Mesenchymal stem cell (in vitro differentiated cells and primary cell): ENCODE results near the gene ELF3.

ENCODE experiments used
- DNase-seq: peaks from one replicate; pipeline ENCODE4 v3.0.0-alpha.2; 2013
- H2AFZ ChIP-seq: one replicate; pipeline ENCODE4 v1.6.1; 2013; ENCODE audit warnings: low read depth, mild to moderate bottlenecking, control low read depth, inconsistent platforms, low read length, moderate library complexity
- H2AK5ac ChIP-seq: 2 replicates; pipeline ENCODE4 v1.6.1; 2013; ENCODE audit warnings: low read length, moderate library complexity, mild to moderate bottlenecking, inconsistent platforms; ENCODE audit not compliant: severe bottlenecking
- H2BK120ac ChIP-seq: one replicate; pipeline ENCODE4 v1.6.1; 2013; ENCODE audit warnings: low read depth, mild to moderate bottlenecking, inconsistent platforms, low read length, moderate library complexity
- H2BK12ac ChIP-seq, 2 experiments: one replicate each; pipeline ENCODE4 v1.6.1; 2013; ENCODE audit warnings: inconsistent platforms in 2 of 2, low read length in 2 of 2, mild to moderate bottlenecking in 2 of 2, moderate library complexity in 2 of 2, control low read depth in 1 of 2
- H2BK15ac ChIP-seq: one replicate; pipeline ENCODE4 v1.6.1; 2013; ENCODE audit warnings: mild to moderate bottlenecking, low read depth, inconsistent platforms; ENCODE audit not compliant: poor library complexity, severe bottlenecking
- H2BK5ac ChIP-seq: 2 replicates; pipeline ENCODE4 v1.6.1; 2013; ENCODE audit warnings: low read depth, mild to moderate bottlenecking, low read length, control low read depth, inconsistent platforms; ENCODE audit not compliant: poor library complexity, severe bottlenecking
- H3K14ac ChIP-seq, 2 experiments: one replicate each; pipeline ENCODE4 v1.6.1; 2013; ENCODE audit warnings: inconsistent platforms in 2 of 2, low read length in 2 of 2, control low read depth in 1 of 2, mild to moderate bottlenecking in 1 of 2, moderate library complexity in 1 of 2
- H3K18ac ChIP-seq, 2 experiments: one replicate each; pipeline ENCODE4 v1.6.1; 2013; ENCODE audit warnings: inconsistent platforms in 2 of 2, low read length in 2 of 2, control low read depth in 1 of 2, low read depth in 1 of 2, mild to moderate bottlenecking in 1 of 2
- H3K23ac ChIP-seq, 2 experiments: one replicate each; pipeline ENCODE4 v1.6.1; 2013; ENCODE audit warnings: inconsistent platforms in 2 of 2, low read length in 2 of 2, mild to moderate bottlenecking in 2 of 2, moderate library complexity in 2 of 2, control low read depth in 1 of 2
- H3K27ac ChIP-seq: 2 replicates; pipeline ENCODE4 v1.5.1; 2013; ENCODE audit warnings: mild to moderate bottlenecking, moderate library complexity, low read length, control low read depth, inconsistent platforms; ENCODE audit not compliant: poor library complexity, severe bottlenecking
- H3K27me3 ChIP-seq, 2 experiments: 2 replicates each; pipeline versions ENCODE4 v1.6.1 to v1.7.0; 2013; ENCODE audit warnings: low read length in 2 of 2, mild to moderate bottlenecking in 2 of 2, moderate library complexity in 2 of 2, control low read depth in 1 of 2, inconsistent platforms in 1 of 2; ENCODE audit not compliant: control insufficient read depth in 1 of 2, insufficient read depth in 1 of 2
- H3K36me3 ChIP-seq, 2 experiments: 2 replicates each; pipeline versions ENCODE4 v1.6.1 to v1.7.0; 2013; ENCODE audit warnings: low read length in 2 of 2, control low read depth in 1 of 2, inconsistent platforms in 1 of 2, low read depth in 1 of 2, mild to moderate bottlenecking in 1 of 2; ENCODE audit not compliant: insufficient read depth in 2 of 2, control insufficient read depth in 1 of 2
- H3K4ac ChIP-seq, 2 experiments: one replicate each; pipeline ENCODE4 v1.6.1; 2013; ENCODE audit warnings: inconsistent platforms in 2 of 2, low read length in 2 of 2, mild to moderate bottlenecking in 2 of 2, moderate library complexity in 2 of 2, control low read depth in 1 of 2, low read depth in 1 of 2
- H3K4me1 ChIP-seq: 2 replicates; pipeline ENCODE4 v1.6.1; 2013; ENCODE audit warnings: low read depth, low read length, control low read depth; ENCODE audit not compliant: control insufficient read depth, insufficient read depth
- H3K4me2 ChIP-seq: 2 replicates; pipeline ENCODE4 v1.6.1; 2013; ENCODE audit warnings: low read length, mild to moderate bottlenecking, inconsistent platforms; ENCODE audit not compliant: poor library complexity, severe bottlenecking
- H3K4me3 ChIP-seq, 2 experiments: 2 replicates each; pipeline versions ENCODE4 v1.5.1 to v1.7.0; 2013; ENCODE audit warnings: low read length in 2 of 2, mild to moderate bottlenecking in 2 of 2, control low read depth in 1 of 2, low read depth in 1 of 2; ENCODE audit not compliant: insufficient read depth in 1 of 2
- H3K79me1 ChIP-seq: replicated peaks from 2 replicates; pipeline ENCODE4 v1.6.1; 2013; ENCODE audit warnings: mild to moderate bottlenecking, control low read depth, low read length, inconsistent platforms; ENCODE audit not compliant: poor library complexity, severe bottlenecking
- H3K9ac ChIP-seq: 2 replicates; pipeline ENCODE4 v1.7.0; 2013; ENCODE audit warnings: mild to moderate bottlenecking, low read length, moderate library complexity
- H3K9me3 ChIP-seq: 2 replicates; pipeline ENCODE4 v1.7.0; 2013; ENCODE audit warnings: mild to moderate bottlenecking, low read length; ENCODE audit not compliant: control insufficient read depth
- H4K8ac ChIP-seq: one replicate; pipeline ENCODE4 v1.6.1; 2013; ENCODE audit warnings: inconsistent platforms, mild to moderate bottlenecking, low read length, moderate library complexity
- H4K91ac ChIP-seq: one replicate; pipeline ENCODE4 v1.6.1; 2013; ENCODE audit warnings: mild to moderate bottlenecking, low read length, inconsistent platforms
- WGBS: methylation state at CpG from one replicate; pipeline ENCODE4 v1.1.7; 2013; ENCODE audit warnings: mixed read lengths; 5-methylcytosine and 5-hydroxymethylcytosine counted together

Gene ELF3

GRCh38 chr1:202034683-202035462 is 24.5 kb downstream of the ELF3 start:
- peak; percentile 97 for DNase-seq
- Histone ChIP-seq H3K4me2 (peak overlapping the region; percentile 38), H2AFZ (no peak overlapping the region), H3K9me3 (no peaks in the 10 kb centered on the region), H2BK120ac (no peak overlapping the region), H3K23ac (no peak overlapping the region), H3K18ac (peak overlapping the region; percentile 46 to 93), H2BK15ac (no peak overlapping the region), H2BK5ac (peak overlapping the region; percentile 94), H3K4ac (peak overlapping the region in 1 of 2 experiments; percentile 19), H2AK5ac (no peak overlapping the region), H3K4me3 (no peak overlapping the region), H3K14ac (no peak overlapping the region), H3K79me1 (no peaks in the 10 kb centered on the region), H4K8ac (peak overlapping the region; percentile 5), H3K9ac (peak overlapping the region; percentile 62), H3K4me1 (peaks cover 14% of the 10 kb centered on the region), H2BK12ac (peak overlapping the region in 1 of 2 experiments; percentile 97), H3K36me3 (no peaks in the 10 kb centered on the region), H3K27ac (peak overlapping the region; percentile 92), H3K27me3 (no peaks in the 10 kb centered on the region), H4K91ac (peak overlapping the region; percentile 15)
- WGBS = 25% methylated on average over 16 of the region's 20 CpGs

DNA sequence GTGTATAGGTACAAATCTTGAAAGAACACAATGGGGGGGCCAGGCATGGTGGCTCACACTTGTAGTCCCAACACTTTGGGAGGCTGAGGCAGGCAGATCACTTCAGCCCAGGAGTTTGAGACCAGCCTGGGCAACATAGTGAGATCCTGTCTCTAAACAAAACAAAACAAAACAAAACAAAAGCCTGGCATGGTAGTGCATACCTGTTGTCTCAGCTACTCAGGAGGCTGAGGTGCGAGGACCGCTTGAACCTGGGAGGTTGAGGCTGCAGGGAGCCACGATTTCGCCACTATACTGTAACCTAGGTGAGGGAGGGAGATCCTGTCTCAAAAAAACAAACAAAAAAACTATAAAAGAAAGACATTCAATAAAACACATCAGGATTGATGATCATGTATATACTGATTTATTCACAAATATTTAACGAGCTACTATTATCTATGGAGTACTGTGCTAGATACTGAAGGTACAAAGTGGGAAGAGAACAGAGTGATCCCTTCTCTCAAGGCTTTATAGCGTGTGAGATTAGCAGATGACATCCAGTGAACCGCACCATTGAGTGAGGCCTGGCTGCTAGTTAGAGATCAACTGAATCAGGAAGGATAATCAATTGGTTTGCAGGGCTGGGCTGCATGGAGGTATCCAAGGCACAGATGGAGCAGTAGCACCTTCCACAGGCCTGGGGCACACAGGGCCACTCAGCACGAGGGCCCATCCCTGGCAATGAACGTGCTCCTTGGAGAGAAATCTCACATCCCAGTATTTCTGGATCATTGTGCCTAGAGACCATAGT is 26.4 kb downstream of the ELF3 start:
- 96% methylated on average over 7 of the region's 9 CpGs for WGBS
- Histone ChIP-seq H2BK120ac (no peak overlapping the region), H3K23ac (no peak overlapping the region), H2AFZ (no peak overlapping the region), H3K14ac (no peak overlapping the region), H3K9ac (no peak overlapping the region), H2BK12ac (no peak overlapping the region), H3K79me1 (no peaks in the 10 kb centered on the region), H4K8ac (no peak overlapping the region), H3K18ac (no peak overlapping the region), H3K4me2 (no peak overlapping the region), H3K27me3 (no peaks in the 10 kb centered on the region), H3K36me3 (no peaks in the 10 kb centered on the region), H2AK5ac (peak overlapping the region; percentile 55), H2BK5ac (no peak overlapping the region), H3K4me1 (peaks cover 14% of the 10 kb centered on the region), H3K27ac (no peak overlapping the region), H3K9me3 (no peaks in the 10 kb centered on the region), H2BK15ac (no peak overlapping the region), H4K91ac (no peak overlapping the region), H3K4me3 (no peak overlapping the region), H3K4ac (no peak overlapping the region)
- no peak for DNase-seq

DNA sequence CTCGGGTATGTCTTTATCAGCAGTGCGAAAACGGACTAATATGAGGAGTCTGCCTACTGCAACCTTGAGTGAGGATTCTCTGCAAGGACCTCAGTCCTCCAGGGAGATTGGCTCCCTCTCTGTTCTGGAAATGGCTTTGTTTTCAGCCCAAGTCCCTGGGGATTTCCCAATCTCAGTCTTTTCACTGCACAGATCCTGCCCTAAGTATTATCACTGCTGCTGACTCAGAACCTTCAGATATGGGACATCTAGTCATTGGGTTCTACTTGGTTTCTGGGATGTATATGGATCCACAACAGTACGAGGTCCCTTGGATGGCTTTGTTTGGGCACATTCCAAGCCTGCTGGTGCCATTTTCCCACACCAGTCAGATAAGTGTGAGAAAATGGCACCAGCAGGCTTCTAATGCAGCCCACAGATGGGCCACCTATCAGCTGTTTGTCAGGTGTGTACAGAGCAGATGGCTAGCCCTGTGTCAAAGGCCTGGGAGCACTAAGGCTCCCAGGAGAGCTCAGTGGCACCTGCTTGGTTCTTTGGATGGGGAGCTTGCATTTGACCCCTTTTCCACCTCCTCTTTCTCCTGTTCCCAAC is 27.4 kb downstream of the ELF3 start:
- Histone ChIP-seq H2BK15ac (no peak overlapping the region), H3K79me1 (no peaks in the 10 kb centered on the region), H3K27ac (no peak overlapping the region), H3K36me3 (no peaks in the 10 kb centered on the region), H2AFZ (no peak overlapping the region), H3K4ac (no peak overlapping the region), H3K9me3 (no peaks in the 10 kb centered on the region), H3K23ac (no peak overlapping the region), H4K91ac (no peak overlapping the region), H2BK120ac (no peak overlapping the region), H3K9ac (no peak overlapping the region), H2BK12ac (no peak overlapping the region), H2BK5ac (no peak overlapping the region), H3K4me2 (no peak overlapping the region), H3K4me3 (no peak overlapping the region), H3K18ac (no peak overlapping the region), H4K8ac (no peak overlapping the region), H3K27me3 (no peaks in the 10 kb centered on the region), H3K14ac (no peak overlapping the region), H2AK5ac (peak overlapping the region; percentile 75), H3K4me1 (peaks cover 17% of the 10 kb centered on the region)
- WGBS = 93% methylated on average over 4 of the region's 4 CpGs
- peak; percentile 53 for DNase-seq
